HG02973 (cell line): ENCODE measurements around the gene CCDC34.
"Not testable (repeated sequence)": the region's sequence is repeated elsewhere in the genome, so short reads cannot be mapped to it uniquely, and the experiment has no call there.

Source experiments
- ATAC-seq: cut with Tn5 transposase; IDR thresholded peaks from one replicate; pipeline ENCODE4 v1.9.1; 2021; ENCODE audit warnings: moderate library complexity; ENCODE audit not compliant: unreplicated experiment

CCDC34 gene

GRCh38 chr11:27363576-27364117 lies 632 bp upstream of the CCDC34 start:
- no peak for ATAC-seq

GRCh38 chr11:27361649-27362431 lies 1.2 kb downstream of the CCDC34 start:
- ATAC-seq = no peak

DNA sequence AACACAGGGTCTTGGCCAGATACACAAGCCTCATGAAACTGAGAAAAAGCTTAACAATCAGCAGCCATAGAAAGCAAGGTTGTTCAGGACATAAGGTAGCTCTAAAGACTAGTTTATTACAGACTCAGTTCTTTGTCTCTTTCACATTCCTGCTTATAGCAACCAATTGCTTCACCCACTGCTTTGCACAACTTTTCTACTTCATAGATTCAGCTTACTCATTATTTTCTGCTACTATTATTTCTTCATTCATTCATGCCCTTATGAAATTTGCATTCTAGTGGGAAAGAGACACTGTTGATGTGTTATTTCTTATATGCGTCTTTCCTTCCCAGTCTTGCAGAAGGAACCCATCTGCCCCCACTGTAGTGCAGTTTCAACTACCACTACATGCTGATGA lies 4.7 kb downstream of the CCDC34 start:
- no peak for ATAC-seq

- no peak for ATAC-seq
These were observed 5.8 kb downstream of the CCDC34 start for GRCh38 chr11:27357250-27357649.

GRCh38 chr11:27356624-27357222 lies 6.3 kb downstream of the CCDC34 start:
- ATAC-seq = no peak

DNA sequence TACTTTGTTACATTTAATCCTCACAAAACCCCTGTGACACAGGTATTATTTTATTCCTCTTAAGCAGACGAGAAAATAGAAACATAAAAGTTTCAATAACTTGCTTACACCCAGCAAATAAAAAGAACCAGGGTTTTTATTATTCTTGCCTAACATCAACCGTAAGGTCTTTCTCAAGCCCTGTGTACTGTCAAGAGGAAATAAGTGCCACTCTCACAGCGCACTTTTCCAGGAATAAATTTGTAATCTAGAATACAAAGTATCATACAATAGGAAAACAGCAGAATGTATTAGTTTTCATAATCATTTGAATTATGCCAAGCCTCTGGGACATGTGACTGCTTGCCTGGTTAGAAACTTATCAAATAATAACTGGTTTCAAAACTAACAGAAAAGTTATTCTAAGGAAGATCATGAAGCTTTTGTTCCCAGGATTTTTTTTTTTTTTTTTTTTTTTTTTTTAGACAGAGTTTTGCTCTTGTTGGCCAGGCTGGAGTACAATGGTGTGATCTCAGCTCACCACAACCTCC lies 7.4 kb downstream of the CCDC34 start:
- ATAC-seq = no peak

- no peak for ATAC-seq
These were observed 8.6 kb downstream of the CCDC34 start for GRCh38 chr11:27354359-27354965.

DNA sequence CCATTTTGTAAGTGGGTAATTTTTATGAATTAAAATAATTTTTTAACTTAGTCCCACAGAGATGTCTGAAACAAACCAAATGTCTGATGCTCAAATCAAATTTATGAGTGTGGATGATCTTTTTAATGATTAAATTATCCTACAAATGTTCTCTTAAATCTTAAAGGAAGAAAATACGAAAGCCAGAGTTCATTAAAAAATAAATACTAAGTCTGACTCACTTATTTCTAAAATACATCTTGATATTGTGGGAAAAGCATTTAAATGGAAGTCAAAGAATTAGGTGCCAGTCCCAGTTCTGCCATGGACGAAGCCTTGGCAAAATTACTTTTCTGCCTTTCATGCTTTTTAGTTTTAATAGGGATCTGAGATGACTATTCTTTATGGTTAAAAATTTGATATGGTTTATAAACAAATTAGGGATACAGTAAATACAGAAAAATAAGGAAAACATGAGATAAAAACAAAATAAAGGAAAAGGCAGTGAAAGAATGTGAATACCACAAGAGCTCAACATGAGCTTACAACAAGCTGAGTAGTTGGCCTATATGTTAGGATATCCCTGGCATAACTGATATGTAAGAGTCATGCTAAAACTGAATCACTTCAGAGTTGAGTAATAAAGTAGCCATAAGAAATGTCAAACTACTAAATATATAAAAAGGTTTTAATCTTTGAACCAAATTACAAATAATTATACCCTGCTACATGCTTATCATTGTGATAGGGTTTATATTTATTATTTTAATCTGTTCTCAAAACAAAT lies 9.2 kb downstream of the CCDC34 start:
- no peak for ATAC-seq

GRCh38 chr11:27352781-27353180 lies 10.2 kb downstream of the CCDC34 start:
- ATAC-seq = no peak

DNA sequence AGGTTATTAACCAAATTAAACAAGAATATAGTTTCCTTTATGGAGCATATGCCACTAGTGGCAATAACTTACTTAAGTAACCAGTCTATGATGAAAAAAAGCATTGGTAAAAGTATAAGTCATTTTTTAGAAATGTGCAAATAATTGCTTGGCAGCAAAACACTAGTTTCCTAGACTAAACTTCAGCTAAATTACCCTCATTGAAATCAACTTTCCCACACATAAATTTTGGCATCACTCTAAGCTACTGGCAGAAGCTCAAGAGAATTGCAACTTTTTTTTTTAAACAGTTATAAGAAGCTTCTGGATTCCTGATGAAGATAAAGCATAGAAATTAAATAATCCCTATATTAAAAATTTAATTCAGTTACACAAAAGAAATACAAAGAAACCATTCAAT lies 12.5 kb downstream of the CCDC34 start:
- no peak for ATAC-seq

GRCh38 chr11:27349919-27350318 lies 13.1 kb downstream of the CCDC34 start:
- ATAC-seq = no peak

GRCh38 chr11:27348340-27348873 lies 14.6 kb downstream of the CCDC34 start:
- no peak for ATAC-seq

DNA sequence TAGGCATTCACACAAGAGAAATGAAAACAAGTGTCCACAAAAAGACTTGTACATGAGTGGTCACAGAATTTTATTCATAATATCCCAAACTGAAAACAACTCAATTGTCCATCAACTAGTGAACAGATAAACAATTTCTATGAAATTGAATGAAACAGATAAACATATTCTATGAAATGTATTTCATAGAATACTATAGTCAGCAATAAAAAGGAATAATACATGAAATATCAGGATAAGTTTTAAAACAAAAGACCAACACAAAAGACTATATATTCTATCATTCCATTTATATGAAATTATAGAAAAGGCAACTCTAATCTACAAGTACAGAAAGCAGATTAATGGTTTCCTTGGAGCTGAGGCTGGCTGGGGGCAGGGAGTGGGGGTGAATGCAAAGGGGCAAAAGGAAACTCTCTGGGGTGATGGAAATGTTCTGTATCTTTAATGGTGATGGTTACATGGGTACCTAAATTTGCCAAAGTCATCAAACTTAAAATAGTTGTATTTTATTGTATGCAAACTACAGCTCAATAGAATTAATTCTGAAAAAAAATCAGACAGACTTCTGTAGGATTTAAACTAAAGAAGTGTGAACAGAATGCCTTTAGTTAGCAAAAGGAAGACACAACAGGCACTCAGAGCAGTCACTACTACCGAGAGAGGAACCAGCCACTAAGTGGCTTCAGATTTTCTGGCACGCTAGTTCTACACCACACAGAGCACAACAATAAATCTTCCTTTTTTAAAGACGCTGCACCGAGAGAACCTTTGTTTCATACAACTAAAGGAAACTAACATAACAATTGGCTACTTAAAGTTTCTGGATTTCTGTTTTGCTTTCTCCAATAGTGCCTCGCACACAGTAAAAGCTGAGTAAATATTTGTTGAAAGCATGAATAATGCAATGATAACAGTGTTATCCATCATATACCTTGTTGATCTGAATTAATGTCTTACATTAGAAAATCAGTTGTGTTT lies 15.4 kb downstream of the CCDC34 start:
- no peak for ATAC-seq

DNA sequence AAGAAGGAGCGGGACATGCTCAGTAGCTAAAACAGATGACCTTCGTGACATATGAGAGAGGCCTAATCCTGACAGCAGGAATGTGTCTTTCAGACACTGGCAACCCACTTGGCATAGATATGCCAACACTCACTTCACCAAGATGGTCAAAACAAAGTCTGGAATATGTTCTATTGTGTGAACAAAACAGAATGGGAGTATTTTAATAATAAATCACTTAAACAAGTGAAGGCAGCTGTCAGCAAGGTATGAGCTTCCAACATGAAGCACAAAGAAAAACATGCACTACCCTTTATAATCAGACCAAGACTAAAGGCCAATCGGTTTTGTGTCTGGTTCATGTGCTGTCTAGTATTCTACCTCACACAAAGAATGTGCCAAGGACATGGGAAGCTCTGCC lies 23.1 kb downstream of the CCDC34 start:
- no peak for ATAC-seq

GRCh38 chr11:27334764-27335163 lies 28.3 kb downstream of the CCDC34 start:
- ATAC-seq = not testable (repeated sequence)

DNA sequence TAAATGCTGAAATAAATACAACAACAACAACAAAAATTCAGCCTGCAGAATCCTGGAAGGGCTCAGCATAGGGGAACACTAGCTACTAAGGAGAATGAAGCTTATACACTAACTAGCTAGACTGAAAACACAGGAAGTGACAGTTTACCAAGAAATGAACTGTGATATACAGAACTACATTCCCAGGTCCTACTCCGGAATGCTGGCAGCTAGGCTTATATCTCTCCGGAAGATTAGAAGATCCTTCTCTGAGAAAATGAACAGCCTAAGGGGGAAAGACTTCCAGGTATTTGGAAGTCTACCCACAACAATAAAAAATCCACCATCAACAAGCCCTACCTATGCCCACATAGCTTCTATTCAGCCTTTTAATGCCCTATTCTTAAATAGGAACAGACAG lies 31.0 kb downstream of the CCDC34 start:
- ATAC-seq = no peak

- no peak for ATAC-seq
These were observed 32.3 kb downstream of the CCDC34 start for GRCh38 chr11:27330633-27331270.

GRCh38 chr11:27329867-27330632 lies 33.0 kb downstream of the CCDC34 start:
- no peak for ATAC-seq
